Measurements from ENCODE around the gene ARMH2.
"Not testable (repeated sequence)": the region's sequence is repeated elsewhere in the genome, so short reads cannot be mapped to it uniquely, and the experiment has no call there.

ARMH2 gene

DNA sequence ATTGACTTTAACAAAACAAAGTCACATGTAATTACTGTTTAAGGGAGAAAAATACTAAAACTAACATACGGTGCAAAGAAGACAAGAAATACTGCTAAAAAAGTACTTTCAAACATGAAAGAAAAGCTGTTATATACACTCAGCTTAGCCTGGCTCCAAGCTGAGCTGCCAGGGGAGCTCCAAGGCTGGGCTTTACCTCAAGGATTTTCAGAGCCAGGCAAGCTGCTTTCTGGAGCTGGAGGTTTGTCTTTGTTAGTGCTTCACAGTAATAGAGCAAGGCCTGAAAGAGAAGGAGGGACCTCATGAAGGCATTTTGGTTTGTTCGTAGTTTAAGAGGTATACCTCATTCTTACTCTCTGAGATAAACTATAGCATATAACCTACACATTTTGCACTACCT lies 19.6 kb upstream of the ARMH2 start:
- DNase-seq (ENCODE audit: low read depth, low spot score) = no peak

DNA sequence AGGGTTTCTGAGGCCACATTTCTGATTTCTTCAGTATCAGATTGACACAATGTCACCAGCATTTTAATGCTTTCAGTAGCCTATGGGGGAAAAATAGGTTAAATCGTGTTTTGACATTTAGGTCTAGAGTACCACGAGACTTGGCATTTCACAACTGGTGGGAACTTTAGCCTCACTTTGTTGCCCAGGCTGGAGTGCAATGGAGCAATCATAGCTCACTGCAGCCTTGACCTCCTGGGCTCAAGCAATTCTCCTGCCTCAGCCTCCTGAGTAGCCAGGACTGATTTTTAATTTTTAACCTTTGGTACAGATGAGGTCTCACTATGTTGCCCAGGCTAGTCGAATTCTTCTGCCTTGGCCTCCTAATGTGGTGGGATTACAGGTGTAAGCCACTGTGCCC lies 11.0 kb upstream of the ARMH2 start:
- no peak for DNase-seq (ENCODE audit: low read depth, low spot score)

DNA sequence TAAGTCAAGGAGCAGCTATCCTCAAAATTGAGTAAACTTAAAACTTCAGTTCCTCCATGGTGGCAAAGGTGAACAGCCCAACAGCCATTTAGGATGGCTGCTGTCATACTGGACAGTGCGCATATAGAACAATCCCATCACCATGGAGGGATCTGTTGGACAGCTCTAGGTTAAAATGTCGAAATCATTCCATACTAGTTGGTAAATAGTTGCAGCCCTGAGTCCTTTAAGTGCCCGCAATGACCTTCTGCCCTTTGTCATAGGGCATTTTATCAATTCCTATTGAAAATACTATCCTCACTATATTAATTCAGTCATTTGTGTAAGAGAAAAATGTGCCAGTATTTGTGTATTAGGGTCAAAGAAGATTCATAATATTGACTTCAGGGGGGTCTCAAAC lies 8.9 kb upstream of the ARMH2 start:
- DNase-seq (ENCODE audit: low read depth, low spot score) = no peak

DNA sequence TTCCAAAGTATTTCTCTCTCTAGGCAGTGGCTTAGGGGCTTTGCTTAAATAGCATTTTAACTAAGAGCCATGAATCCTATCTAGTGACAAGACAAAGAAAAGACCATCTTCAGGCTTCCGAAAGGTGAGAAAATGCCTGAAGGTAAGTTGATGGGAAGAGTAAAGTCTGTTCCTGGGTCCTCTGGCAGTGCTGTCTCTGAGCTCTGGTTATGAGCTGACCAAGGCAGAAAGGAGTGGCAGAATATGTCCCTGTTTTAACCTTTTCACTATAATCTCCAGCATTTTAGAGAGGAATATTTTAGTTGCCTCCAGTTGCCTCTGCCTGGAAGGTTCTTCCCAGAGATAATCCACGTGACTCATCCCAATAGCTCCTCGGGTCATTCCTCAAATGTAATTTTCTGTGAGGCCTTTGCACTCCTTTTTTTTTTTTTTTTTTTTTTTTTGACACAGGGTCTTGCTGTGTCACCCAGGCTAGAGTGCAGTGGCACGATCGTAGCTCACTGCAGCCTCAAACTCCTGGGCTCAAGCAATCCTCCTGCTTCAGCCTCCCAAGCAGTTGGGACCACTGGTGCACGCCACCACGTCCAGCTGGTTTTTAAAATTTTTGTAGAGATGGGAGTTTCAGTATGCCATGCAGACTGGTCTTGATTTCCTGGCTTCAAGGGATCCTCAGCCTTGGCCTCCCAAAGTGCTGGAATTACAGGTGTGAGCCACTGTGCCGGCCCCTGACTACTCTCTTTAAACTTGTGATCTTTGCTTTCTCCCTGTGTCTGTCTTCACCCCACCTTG lies 3.7 kb upstream of the ARMH2 start:
- DNase-seq (ENCODE audit: low read depth, low spot score) = no peak

DNA sequence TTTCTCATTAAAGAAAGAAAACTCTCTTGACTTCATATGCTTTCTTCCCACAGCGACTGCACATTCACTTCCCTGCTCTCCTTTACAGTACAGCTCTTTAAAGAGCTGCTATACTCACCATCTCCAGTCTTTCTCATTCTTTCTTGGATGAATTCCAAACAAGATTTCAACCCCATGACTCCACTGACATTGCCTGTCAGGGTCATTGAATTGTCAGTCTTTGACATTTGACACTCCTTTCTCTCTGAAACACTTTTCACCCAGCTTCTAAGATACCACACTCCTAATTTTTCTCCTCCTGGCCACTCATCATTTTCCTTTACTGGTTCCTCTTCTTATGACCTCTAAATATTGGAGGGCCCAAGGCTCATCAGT lies 811 bp upstream of the ARMH2 start:
- no peak for DNase-seq (ENCODE audit: low read depth, low spot score)

DNA sequence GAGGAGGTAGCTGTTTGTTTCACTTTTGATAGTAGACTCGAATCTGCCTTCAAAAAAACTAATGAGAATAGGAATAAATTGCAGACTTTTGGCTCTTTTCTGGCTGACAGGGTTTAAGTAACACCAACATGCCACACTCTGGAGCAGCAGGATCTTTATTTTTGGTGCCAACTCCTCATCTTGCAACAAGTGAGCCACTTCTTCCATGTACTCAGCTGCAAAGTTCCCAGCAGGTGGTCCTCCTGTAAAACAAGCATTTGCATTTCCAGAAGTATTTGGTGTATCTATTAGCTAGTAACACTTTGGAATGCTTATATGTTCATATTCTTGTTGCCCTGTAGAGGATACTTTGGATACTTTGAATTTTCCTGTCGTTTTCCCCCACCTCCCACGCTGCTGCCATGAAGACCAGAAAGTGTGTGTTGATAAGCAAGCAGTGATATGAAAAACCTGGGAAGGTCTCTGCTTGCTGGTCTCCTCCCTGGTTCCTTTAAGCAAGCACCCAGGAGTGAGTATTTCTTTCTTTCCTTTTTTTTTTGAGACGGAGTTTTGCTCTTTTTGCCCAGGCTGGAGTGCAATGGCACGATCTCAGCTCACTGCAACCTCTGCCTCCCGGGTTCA lies 1.0 kb downstream of the ARMH2 start:
- DNase-seq (ENCODE audit: low read depth, low spot score) = peak; percentile 10

DNA sequence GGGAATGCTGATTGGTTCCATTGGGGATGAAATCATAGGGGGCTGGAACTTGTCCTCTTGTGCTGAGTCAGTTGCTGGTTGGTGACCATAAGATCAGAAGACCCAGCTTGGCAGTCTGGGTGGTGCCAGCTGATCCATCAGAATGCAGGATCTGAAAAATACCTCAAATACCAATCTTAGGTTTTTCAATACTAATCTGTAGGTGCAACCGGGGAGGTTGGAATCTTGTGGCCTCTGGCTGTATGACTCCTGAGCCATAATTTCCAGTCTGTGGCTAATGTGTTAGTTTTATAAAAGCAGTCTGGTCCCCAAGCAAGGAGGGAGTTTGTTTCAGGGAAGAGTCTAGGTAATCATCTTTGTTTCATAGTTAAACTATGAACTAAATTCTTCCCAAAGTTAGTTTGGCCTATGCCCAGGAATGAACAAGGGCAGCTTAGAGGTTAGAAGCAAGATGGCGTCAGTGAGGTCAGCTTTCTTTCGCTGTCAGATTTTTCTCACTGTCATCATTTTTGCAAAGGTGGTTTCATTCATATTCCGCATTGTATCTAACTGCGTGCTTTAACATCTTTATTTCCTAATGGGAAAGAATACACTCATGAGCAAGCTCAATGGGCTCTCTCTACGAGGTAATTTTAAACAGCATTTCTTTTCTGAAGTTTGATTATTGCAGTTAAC lies 2.0 kb downstream of the ARMH2 start:
- no peak for DNase-seq (ENCODE audit: low read depth, low spot score)

DNA sequence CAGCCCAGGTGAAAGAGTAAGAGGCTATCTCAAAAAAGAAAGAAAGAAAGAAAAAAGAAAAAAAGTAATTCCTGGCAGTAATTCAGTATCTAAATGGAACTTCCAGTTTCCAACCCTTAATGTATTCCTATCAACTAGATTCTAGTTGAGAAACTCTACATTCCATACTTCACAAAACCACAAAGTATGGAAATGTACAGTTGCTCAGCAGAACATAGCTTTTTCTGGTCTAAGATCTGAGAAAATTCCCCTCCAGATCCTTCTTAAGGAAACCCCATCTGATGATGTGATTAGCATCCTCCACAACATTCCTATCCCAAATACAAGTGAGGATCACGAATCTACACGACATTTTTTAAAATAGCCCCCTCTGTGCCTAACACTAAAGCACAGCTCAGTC lies 3.6 kb downstream of the ARMH2 start:
- no peak for DNase-seq (ENCODE audit: low read depth, low spot score)

DNA sequence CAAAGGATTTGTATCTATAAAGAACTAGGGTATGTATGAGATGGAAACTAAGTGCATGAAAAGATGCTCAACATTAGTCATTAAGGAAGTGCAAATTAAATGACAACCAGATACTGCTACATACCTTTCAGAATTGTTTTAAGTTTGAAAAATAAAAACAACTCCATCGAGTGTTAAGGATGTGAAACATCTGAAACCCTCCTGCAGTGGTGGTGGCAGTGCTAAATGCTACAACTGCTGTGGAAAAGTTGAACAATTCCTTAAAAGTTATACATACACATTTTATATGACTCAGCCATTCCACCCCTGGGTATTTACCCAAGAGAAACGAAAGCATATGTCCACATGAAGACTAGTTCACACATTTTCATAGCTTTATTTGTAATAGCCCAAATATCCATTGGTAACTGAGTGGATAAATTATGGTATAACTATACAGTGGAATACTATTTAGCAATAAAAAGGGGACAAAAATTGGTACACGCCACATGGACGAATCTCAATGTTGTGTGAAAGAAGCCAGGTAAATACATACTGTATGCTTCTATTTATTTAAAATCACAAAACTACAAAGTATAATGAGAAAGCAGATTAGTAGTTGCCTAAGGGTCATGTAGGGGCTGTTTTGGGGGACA lies 10.6 kb downstream of the ARMH2 start:
- no peak for DNase-seq (ENCODE audit: low read depth, low spot score)

DNA sequence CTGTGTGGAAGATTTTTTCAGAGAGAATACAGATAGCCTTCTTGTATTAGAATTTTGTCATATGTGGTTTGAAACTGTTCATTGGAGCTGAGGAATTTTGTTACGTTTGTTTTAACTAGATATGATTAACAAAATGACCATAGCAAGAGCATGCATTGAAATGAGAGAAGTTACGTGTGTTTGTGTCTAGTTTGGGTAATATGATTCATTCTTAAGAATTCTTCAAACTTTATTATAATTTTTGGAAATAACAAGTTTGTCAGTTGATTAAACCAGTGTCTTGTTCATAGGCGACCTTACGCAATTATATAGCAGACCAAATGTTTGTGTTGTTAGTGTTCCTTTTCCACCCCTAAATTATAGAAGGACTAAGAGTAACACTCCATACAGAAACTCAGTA lies 18.5 kb downstream of the ARMH2 start:
- DNase-seq (ENCODE audit: low read depth, low spot score) = no peak

DNA sequence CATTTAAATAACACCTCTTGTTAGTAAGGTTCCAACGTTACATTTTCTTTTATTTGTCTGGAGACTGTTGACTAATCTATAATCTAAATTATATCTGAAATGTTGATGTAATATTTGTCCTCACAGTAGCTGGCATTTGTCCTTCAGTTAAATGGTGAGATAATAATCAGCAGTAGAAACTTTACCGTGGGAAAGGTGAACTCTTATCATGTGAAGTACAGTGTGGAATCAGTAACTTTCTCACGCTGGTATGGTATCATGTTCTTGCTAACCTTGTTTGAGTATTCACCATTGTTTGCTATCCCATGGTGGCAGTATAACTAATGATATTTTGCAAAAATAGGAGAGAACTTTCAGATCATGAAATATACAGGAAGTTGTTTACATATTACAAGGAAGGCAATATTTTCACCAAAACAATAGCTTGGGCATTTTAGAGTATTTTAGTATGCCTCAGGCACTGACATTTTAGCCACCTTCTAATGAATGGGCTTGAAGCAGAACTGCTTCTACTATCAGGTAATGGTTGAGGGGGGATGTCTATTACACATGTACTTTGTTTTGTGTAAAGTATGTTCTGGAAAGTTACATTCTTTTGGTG lies 19.2 kb downstream of the ARMH2 start:
- DNase-seq (ENCODE audit: low read depth, low spot score) = no peak

DNA sequence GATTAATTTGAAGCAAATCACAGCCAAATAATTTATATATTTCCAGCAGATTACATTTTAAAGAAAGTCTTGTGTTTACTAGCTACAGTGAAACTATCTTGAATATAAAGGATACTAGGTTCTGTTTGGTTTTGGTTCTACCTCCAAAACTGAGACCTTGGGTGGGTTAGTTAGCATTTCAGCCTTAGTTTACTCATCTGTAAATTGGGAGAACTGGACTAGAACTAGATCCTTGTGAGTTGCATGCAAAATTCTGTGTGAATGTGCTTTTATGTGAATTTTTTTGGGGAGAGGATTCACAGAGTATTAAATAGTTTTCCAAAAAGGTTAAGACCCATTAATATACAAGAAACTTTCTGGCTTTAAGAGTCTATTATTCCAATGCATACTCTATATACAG lies 19.8 kb downstream of the ARMH2 start:
- no peak for DNase-seq (ENCODE audit: low read depth, low spot score)

DNA sequence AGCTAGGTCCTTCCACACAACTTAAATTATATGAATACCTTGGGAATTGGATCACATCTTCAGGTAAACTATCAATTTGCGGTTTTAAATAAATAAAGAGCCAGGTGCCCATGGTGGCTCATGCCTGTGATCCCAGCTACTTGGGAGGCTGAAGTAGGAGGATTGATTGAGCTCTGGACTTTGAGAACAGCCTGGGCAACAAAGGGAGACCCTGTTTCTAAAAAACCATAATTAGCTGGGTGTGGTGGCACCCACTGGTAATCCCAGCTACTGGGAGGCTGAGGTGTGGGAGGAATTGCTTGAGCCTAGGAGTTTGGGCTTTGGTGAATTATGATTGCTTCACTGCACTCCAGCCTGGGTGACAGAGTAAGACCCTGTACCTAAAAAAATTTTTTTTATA lies 20.6 kb downstream of the ARMH2 start:
- DNase-seq (ENCODE audit: low read depth, low spot score) = no peak

DNA sequence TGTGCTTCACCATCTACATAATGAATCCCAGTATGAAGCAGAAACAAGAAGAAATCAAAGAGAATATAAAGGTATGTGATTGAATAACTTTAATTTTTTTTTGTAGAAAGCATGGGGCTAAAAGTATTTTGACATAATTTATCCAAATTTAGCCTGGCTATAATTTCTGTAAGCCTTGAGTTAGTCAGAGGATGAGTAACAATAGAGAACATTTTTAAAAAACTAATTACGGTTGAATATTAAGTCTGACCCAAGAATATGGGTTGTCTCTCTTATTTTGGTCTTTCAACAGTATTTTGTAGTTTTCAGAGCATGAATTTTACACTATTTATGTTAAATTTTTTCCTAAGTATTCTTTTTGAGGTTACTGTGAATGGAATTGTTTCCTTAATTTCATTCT lies 21.5 kb downstream of the ARMH2 start:
- no peak for DNase-seq (ENCODE audit: low read depth, low spot score)

DNA sequence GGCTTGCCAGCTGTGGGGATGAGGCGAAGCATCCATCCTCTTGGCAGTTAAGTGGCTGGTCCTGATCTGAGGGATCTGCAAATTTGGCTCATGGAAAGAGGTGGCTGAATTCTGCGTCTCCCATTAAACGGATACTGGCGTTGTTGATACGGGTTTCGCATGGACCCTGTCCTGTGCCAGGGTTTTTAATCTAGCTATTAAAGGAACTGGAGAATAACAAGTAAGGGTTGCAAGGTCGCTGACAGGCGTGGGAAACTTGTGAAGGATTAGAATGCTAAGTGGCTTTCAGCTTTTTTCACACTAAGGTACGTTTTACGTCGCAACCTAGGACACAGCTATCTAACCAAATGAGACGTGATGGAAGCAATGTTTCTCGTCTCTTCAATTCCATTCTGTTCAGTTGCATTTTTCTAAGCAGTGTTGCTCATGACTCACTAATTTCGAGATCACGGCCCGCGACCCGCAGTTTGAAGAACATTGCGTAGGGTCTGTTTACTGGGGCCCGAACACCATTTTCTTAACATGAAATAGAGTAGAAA lies 23.1 kb downstream of the ARMH2 start:
- no peak for DNase-seq (ENCODE audit: low read depth, low spot score)

DNA sequence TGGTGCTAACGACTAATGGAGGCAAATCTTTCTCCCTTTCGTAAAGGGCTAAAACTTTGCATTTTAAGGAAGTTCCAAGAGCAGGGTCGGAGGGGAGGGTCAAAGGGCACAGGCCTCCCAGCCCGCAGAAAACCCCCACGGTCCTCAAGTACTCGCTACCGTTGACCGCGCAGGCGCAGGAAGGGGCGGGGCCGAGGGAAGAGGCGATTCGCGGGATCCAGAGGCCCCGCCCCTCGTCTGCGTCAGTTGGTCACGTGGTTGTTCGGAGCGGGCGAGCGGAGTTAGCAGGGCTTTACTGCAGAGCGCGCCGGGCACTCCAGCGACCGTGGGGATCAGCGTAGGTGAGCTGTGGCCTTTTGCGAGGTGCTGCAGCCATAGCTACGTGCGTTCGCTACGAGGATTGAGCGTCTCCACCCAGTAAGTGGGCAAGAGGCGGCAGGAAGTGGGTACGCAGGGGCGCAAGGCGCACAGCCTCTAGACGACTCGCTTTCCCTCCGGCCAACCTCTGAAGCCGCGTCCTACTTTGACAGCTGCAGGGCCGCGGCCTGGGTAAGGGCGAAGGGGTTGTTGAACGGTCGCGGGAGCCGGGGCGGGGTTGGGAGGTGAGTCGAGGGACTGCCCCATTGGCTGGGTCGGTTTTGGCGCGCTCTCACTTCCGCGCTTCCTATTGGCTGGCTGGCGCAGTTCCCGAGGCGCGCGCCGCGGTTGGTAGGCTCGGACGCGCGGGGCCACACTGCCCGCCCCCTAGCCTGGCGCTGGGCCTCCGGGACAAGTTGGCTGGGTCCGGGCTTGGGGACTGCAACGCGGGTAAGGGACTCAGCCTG lies 23.8 kb downstream of the ARMH2 start, which contains the start of gene GMNN:
GMNN (plus strand) TSS at position 242 of the 824 bp plus-strand sequence. CDS start 2,310 bp downstream, outside the sequence.
- peak; percentile 90 for DNase-seq (ENCODE audit: low read depth, low spot score)

DNA sequence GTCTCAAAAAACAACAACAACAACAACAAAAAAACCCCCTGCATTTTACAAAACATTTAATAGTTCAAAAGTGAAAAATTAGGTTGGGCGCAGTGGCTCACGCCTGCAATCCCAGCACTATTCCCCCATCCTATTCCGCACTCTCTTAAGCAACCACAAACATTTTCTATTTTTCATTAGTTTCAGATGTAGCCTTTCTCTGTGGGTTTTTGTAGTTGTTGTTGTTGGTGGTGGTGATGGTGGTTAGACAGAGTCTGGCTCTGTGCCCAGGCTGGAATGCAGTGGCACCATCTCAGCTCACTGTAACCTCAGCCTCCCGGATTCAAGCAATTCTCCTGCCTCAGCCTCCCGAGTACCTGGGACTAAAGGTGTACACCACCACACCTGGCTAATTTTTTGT lies 30.4 kb downstream of the ARMH2 start:
- DNase-seq (ENCODE audit: low read depth, low spot score) = no peak

DNA sequence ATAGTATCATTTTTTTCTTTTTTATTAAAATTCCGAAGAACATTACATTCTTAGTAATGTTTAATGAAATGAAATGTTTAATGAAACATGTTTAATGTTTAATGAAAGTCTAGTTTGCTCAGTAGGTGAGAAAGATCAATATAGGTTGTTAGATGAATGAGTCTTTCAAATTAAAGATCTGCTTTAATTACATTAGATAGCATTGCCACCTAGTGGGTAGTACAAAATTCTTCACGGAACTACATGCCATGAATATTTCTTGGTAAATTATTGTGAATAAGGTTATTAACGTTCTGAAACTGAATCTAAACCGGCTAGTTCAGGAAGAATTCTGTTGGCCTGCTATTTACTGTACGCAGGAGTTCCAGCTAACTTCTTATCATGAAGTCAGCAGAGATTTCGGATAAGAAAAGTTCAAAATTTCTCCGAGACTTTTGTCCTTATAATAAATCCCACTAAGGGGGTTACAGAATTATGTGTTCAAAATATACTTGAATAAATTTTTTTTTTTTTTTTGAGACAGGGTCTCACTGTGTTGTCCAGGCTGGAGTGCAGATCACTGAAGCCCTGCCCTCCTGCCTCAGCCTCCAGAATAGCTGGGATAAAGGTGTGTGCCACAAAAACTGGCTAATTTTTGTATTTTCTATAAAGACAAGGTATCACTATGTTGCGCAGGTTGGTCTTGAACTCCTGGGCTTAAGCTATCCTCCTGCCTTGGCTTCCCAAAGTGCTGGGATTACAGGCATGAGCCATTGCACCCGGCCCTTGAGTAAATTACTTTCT lies 31.8 kb downstream of the ARMH2 start:
- no peak for DNase-seq (ENCODE audit: low read depth, low spot score)

DNA sequence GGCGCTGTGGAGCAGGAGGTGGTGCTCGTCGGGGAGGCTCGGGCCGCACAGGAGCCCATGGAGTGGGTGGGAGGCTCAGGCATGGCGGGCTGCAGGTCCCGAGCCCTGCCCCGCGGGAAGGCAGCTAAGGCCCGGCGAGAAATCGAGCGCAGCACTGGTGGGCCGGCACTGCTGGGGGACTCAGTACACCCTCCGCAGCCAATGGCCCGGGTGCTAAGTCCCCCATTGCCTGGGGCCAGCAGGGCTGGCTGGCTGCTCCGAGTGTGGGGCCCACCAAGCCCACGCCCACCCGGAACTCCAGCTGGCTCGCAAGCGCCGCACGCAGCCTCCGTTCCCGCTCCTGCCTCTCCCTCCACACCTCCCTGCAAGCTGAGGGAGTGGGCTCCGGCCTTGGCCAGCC lies 32.7 kb downstream of the ARMH2 start:
- DNase-seq (ENCODE audit: low read depth, low spot score) = not testable (repeated sequence)

Data from smooth muscle cell of the brain vasculature (primary cell).